22Rv1 (cell line): ENCODE data around the gene SMAD6.

Experiments used
- ZFX ChIP-seq: fragments of 450-650 bp; IDR thresholded peaks from 2 replicates; pipeline ENCODE4 v1.6.1; 2017; ENCODE audit warnings: antibody characterized with exemption, borderline replicate concordance
- TF ChIP-seq, protein P1 (sequence below): fragments of 450-650 bp; IDR thresholded peaks from 2 replicates; pipeline ENCODE4 v1.5.1; 2017; ENCODE audit warnings: mild to moderate bottlenecking

DNA sequence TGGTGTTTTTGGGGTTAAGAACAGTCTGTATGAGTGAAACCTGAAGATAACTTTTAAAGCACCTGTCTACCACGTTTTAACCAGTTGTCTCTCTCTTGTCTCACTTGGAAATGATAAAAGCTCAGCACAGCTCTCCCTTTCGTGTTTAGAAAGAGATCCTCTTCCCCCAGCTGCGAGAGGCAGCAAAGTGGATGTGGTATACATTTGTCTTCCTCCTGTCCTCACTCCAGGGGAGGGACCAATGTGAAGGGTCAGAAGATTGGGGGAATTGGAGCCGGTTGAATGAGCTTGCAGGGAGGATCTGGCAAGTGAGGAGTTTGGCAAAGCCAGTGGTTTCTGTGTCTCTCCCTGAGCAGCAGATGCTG lies 14.6 kb downstream of the SMAD6 start:
- TF ChIP-seq, protein P1, sequence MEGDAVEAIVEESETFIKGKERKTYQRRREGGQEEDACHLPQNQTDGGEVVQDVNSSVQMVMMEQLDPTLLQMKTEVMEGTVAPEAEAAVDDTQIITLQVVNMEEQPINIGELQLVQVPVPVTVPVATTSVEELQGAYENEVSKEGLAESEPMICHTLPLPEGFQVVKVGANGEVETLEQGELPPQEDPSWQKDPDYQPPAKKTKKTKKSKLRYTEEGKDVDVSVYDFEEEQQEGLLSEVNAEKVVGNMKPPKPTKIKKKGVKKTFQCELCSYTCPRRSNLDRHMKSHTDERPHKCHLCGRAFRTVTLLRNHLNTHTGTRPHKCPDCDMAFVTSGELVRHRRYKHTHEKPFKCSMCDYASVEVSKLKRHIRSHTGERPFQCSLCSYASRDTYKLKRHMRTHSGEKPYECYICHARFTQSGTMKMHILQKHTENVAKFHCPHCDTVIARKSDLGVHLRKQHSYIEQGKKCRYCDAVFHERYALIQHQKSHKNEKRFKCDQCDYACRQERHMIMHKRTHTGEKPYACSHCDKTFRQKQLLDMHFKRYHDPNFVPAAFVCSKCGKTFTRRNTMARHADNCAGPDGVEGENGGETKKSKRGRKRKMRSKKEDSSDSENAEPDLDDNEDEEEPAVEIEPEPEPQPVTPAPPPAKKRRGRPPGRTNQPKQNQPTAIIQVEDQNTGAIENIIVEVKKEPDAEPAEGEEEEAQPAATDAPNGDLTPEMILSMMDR: no peak
- TF ChIP-seq ZFX: no peak
